ENCODE measurements around the gene EIPR1. TPM values are rescaled to one million over a fixed set of nuclear protein-coding genes. Genes with fewer than 3 reads are reported as not detected.
A peak's percentile ranks its signal among the peaks of the same experiment; 100 is the strongest.

Gene EIPR1
- total RNA-seq, 1 donor from 2014 or later: 35.9 TPM

DNA sequence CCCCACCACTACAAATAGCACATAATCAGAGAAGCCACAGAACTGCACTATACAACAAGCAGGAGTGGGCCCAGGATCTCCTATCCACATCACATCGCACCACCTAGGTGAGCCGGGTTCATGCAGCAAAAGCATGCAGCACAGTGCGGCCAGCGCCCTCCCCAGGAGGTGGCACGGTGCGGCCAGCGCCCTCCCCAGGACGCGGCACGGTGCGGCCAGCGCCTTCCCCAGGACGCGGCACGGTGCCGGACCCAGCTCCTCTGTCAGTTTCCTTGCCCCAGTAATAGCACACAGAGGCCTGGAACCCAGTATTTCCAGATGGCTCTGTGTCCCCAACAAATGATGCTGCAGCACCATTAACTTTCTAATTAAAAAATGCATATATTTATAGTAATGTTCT is 114.1 kb downstream of the EIPR1 start:
- Mint-ChIP-seq H3K36me3 (ENCODE audit: low read depth, unreplicated experiment) (peaks cover 8% of the 10 kb centered on the region), H3K4me3 (ENCODE audit: unreplicated experiment) (no peak overlapping the region), H3K4me1 (ENCODE audit: unreplicated experiment) (peaks cover 31% of the 10 kb centered on the region), H3K9me3 (ENCODE audit: unreplicated experiment) (no peaks in the 10 kb centered on the region), H3K27ac (ENCODE audit: unreplicated experiment) (no peak overlapping the region), H3K27me3 (ENCODE audit: unreplicated experiment) (peaks cover 2% of the 10 kb centered on the region)
- TF ChIP-seq, protein P1, sequence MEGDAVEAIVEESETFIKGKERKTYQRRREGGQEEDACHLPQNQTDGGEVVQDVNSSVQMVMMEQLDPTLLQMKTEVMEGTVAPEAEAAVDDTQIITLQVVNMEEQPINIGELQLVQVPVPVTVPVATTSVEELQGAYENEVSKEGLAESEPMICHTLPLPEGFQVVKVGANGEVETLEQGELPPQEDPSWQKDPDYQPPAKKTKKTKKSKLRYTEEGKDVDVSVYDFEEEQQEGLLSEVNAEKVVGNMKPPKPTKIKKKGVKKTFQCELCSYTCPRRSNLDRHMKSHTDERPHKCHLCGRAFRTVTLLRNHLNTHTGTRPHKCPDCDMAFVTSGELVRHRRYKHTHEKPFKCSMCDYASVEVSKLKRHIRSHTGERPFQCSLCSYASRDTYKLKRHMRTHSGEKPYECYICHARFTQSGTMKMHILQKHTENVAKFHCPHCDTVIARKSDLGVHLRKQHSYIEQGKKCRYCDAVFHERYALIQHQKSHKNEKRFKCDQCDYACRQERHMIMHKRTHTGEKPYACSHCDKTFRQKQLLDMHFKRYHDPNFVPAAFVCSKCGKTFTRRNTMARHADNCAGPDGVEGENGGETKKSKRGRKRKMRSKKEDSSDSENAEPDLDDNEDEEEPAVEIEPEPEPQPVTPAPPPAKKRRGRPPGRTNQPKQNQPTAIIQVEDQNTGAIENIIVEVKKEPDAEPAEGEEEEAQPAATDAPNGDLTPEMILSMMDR (IDR thresholded peaks at IDR 0.05; ENCODE audit: unreplicated experiment): no peak
- DNase-seq (ENCODE audit: low spot score): no peak

DNA sequence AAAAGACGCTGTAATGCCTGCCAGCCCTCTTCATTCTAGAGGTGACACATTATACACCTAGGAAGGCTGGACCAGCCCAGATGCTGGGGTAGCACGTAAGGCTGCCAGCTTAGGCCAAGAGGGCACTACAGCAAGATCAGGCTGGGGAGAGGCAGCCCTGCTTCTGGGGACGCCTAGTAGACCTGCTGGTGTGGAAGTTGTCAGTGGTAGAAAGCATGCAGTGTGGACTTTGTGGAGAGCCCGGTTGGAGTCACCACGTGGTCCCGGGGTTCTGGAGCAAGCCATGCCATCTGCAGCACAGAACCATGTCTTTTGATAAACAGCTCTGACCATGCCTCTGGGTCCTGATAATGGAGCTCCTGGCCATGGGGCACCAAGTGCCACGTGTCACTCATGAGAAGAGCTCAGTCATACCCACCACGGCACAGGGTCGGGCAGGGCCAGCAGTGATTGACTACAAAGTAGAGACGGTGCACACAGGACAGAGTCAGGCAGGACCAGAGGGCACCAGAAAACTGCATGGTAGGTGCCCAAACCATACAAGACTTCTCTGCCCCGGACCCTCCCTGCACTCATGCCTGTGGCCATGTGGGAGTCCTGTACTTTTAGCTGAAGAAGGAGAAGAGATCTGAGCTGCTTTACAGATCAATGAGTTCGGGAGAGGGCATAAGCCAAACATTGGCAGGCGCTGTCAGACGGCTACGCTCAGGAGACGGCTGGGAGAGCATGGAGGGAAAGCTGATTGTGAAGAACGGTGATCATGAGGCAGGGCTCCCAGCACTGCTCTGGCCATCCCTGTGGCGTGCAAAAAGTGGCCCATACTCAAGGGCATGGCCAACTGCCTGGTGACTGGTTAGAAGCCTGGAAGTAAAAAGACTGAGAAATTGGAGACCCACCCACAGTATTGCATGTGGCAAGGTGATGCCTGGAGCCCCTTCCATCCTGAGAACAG is 114.9 kb downstream of the EIPR1 start:
- DNase-seq (ENCODE audit: low spot score): no peak
- Mint-ChIP-seq H3K27ac (ENCODE audit: unreplicated experiment) (no peak overlapping the region), H3K27me3 (ENCODE audit: unreplicated experiment) (peaks cover 2% of the 10 kb centered on the region), H3K4me3 (ENCODE audit: unreplicated experiment) (no peak overlapping the region), H3K4me1 (ENCODE audit: unreplicated experiment) (peaks cover 31% of the 10 kb centered on the region), H3K36me3 (ENCODE audit: low read depth, unreplicated experiment) (peaks cover 10% of the 10 kb centered on the region), H3K9me3 (ENCODE audit: unreplicated experiment) (no peaks in the 10 kb centered on the region)
- TF ChIP-seq, protein P1 (IDR thresholded peaks at IDR 0.05; ENCODE audit: unreplicated experiment): no peak

DNA sequence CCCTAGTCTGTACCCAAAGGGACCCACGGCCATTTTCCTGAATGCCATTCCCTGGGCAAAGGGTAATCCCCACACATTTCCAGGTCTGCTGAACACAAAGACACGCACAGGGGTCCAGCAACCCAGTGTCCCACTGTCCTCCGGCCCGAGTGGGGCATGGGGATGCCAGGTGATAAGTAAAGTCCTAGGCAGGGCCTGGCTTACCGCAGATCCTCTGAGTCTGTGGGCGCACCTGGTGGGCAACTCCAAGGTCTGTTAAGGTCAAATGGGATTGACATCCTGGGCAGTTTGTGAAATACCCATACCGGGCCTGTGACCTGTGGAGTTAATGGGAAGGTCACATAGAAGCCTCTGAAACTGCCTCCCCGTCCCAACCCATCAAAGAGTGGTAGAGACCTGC is 116.1 kb downstream of the EIPR1 start:
- Mint-ChIP-seq H3K36me3 (ENCODE audit: low read depth, unreplicated experiment) (peaks cover 17% of the 10 kb centered on the region), H3K27ac (ENCODE audit: unreplicated experiment) (no peak overlapping the region), H3K9me3 (ENCODE audit: unreplicated experiment) (no peaks in the 10 kb centered on the region), H3K4me1 (ENCODE audit: unreplicated experiment) (peaks cover 31% of the 10 kb centered on the region), H3K27me3 (ENCODE audit: unreplicated experiment) (peaks cover 2% of the 10 kb centered on the region), H3K4me3 (ENCODE audit: unreplicated experiment) (no peak overlapping the region)
- TF ChIP-seq, protein P1 (IDR thresholded peaks at IDR 0.05; ENCODE audit: unreplicated experiment): no peak
- DNase-seq (ENCODE audit: low spot score): no peak

DNA sequence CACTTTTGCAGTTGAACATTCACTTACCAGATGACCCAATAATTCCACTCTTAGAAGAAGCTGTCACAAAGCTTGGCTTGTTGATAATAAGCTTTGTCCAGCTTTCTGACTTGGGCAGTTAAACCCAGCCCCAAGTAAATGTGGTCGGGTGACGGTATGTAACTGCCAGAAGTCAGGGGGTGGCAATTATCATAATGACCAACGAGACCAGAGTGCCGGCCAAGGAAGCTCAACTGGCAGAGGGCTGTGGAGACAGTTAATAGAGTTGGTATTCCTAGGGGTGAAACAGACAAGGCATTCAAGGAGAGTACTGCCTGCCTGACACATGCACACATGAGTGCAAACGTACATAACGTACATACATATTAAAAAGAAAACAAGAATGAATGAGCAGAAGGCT is 116.7 kb downstream of the EIPR1 start:
- Mint-ChIP-seq H3K36me3 (ENCODE audit: low read depth, unreplicated experiment) (peaks cover 17% of the 10 kb centered on the region), H3K27me3 (ENCODE audit: unreplicated experiment) (no peaks in the 10 kb centered on the region), H3K4me3 (ENCODE audit: unreplicated experiment) (no peak overlapping the region), H3K4me1 (ENCODE audit: unreplicated experiment) (peaks cover 27% of the 10 kb centered on the region), H3K9me3 (ENCODE audit: unreplicated experiment) (no peaks in the 10 kb centered on the region), H3K27ac (ENCODE audit: unreplicated experiment) (peak overlapping the region; percentile 43)
- TF ChIP-seq, protein P1 (IDR thresholded peaks at IDR 0.05; ENCODE audit: unreplicated experiment): no peak
- no peak for DNase-seq (ENCODE audit: low spot score)

DNA sequence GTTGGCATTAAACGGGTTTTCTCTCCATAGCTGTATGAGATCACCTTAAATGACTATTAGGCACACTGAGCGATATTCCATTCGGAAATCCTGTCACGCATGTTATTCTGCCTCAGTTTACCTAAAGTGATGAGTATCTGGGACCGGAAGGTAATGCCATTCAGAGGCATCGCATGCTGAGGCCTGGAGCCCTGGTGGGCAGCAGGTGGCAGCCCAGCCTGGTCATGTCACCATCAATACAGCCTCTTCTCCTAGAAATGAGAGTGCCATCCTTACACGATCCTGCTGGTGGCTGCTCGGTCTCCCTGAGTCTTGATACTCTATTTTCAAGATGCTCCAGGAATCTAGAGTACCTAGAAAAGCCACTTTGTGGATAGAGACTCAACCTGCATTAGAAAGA is 119.8 kb downstream of the EIPR1 start:
- no peak overlapping the region for H3K4me3 Mint-ChIP-seq (ENCODE audit: unreplicated experiment)
- peaks cover 3% of the 10 kb centered on the region for H3K4me1 Mint-ChIP-seq (ENCODE audit: unreplicated experiment)
- H3K27ac Mint-ChIP-seq (ENCODE audit: unreplicated experiment): no peak overlapping the region
- peaks cover 22% of the 10 kb centered on the region for H3K36me3 Mint-ChIP-seq (ENCODE audit: low read depth, unreplicated experiment)
- DNase-seq (ENCODE audit: low spot score): no peak
- no peaks in the 10 kb centered on the region for H3K9me3 Mint-ChIP-seq (ENCODE audit: unreplicated experiment)
- H3K27me3 Mint-ChIP-seq (ENCODE audit: unreplicated experiment): no peaks in the 10 kb centered on the region
- TF ChIP-seq, protein P1 (IDR thresholded peaks at IDR 0.05; ENCODE audit: unreplicated experiment): no peak

Measured in endothelial cell (in vitro differentiated cells).